Skin of body (tissue), 2 donors: Measurements from ENCODE around the gene RAET1E. TPM values are rescaled to one million over a fixed set of nuclear protein-coding genes. Genes with fewer than 3 reads are reported as not detected.
"Not testable (repeated sequence)": the region's sequence is repeated elsewhere in the genome, so short reads cannot be mapped to it uniquely, and the experiment has no call there.

ENCODE experiments used
- DNase-seq: peaks from one replicate; lab custom pipeline; 2025; lab: John Stamatoyannopoulos, UW
- total RNA-seq: library from RNA; depleted of rRNA; stranded (reverse); fragments of >200 nt; gene quantifications from one replicate; pipeline ENCODE4 v1.2.3, GENCODE V29; 2014

RAET1E gene, protein sequence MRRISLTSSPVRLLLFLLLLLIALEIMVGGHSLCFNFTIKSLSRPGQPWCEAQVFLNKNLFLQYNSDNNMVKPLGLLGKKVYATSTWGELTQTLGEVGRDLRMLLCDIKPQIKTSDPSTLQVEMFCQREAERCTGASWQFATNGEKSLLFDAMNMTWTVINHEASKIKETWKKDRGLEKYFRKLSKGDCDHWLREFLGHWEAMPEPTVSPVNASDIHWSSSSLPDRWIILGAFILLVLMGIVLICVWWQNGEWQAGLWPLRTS
- total RNA-seq: 3.3 TPM

DNA sequence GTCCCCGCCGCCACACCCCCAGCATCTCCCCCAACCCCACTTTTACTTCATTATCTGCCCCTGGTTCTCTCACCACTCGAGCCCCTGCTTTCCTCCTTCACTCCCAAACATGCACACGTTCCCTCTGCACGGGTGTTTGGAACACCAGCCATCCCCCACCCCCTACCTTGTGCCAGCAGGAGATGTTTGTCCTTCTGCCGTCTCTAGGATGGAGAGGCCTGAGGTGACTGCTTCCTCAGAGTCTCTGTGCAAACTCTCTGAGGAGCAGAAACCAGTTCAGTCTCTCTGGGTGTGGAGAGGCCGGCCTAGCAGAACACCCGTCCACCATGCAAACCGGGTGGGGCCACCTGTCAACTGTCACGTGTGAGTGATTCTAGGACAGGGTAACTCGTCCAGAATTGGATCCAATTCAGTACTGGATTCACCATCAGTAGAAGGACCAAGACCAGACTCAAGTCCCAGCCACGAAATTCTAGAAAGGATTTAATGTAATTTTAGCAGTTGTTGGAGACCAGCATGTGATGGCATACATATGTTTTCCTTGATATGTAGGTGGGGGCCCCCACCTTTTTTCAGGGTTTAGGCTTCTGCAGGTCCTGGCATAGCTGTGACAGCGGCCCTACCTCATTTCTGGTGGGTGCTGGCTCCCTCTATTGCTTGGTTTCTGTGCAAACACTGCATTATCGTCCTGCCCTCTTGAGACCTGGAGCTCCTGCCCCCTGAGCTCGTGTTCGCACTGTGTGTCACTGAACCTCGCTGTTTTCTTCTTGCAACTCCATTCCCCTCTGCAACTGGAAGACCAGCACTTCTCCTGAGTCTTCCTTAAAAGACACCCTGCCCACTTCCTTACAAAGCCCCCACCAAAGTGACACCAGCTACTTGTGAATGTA, at the start of gene RAET1E:
Gene RAET1E, minus strand, starts transcription at position 259 of the 890 bp plus-strand sequence. CDS start 7,212 bp downstream, outside the sequence.
- no peak for DNase-seq

DNA sequence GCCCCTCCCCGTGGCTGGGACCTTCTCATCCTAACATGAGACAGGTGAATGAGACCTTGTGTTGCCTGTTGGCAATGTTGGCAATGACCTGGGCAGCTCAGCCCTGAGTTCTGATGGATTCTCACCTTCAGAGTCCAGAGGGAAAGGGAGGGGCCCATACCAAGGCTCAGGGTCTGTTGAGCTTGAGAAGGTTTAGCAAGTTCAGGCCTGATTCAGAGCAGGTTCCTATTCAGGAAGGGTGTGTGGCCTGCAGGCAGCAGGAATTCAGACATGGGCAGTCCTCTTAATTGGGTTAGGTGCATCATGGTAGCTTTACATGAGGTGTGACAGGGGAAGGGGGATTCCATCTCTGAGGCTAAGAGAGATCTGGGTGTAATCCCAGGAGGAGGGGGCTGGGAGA, 49.6 kb upstream of the RAET1E start:
- DNase-seq: not testable (repeated sequence)

DNA sequence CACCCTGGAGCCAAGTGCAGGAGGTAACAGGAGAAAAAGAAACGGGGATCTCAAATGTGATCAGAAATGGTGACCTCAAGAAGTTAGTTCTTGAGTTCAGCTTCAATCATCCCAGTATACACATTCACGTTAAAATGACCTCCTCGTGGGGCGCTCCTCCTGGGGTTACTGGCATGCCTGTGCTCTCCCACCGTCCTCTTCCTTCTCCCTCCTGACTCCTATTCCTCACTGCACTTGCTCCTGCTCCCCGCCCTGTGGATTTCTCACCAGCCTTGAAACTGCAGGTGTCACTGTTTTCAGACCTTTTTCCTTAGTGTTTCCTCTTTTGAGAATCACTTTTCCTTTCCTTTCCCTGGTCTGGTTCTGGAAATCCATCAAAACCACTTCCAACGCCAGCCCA, 48.7 kb upstream of the RAET1E start:
- DNase-seq: not testable (repeated sequence)

GRCh38 chr6:149945276-149945675, 47.4 kb upstream of the RAET1E start:
- not testable (repeated sequence) for DNase-seq

DNA sequence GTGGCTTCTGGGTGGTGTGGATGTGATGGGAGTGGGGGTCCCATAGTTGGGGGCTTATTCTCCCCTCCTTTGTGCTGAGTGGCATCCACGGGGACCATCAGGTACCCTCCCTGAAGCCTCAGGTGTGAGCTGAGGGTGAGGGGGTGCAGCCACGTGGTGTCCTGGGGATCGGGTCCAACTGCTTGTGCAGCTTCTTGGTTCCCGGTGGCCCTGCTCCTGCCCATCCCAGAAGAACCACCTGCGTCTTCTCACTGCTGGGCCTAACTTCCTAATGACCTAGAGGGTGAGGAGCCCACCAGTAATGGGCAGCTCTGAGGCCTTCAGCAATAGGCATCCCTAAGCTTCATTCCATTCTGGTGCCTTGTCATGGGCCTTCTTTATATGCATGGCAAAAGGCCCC, 45.4 kb upstream of the RAET1E start:
- not testable (repeated sequence) for DNase-seq

GRCh38 chr6:149942461-149942829, 44.5 kb upstream of the RAET1E start:
- no peak for DNase-seq

GRCh38 chr6:149941583-149942460, 43.9 kb upstream of the RAET1E start, which contains the start of gene ULBP2:
Gene ULBP2, plus strand, starts transcription at chr6:149942014. Its CDS starts 59 bp downstream, at chr6:149942073.
- DNase-seq: peak; percentile 87

GRCh38 chr6:149940672-149940982, 42.7 kb upstream of the RAET1E start:
- DNase-seq: no peak

GRCh38 chr6:149939909-149940671, 42.2 kb upstream of the RAET1E start:
- no peak for DNase-seq

DNA sequence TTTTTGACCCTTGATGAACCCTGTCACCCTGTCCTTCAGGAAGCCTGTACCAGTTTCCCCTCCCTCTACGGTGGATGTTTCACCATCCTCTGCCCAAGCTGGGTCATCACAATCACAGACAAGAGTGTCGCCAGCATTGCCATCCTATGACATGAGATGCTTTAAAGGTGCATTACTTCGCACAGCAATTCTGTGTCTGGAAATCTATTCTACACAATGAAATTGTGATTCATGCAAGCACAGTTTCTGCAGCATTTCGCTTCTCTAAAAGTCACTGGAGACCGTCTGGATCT, 41.4 kb upstream of the RAET1E start:
- DNase-seq: no peak

- no peak for DNase-seq
Measured at GRCh38 chr6:149938571-149939355, 40.9 kb upstream of the RAET1E start.

GRCh38 chr6:149938013-149938570, 40.2 kb upstream of the RAET1E start:
- not testable (repeated sequence) for DNase-seq

DNA sequence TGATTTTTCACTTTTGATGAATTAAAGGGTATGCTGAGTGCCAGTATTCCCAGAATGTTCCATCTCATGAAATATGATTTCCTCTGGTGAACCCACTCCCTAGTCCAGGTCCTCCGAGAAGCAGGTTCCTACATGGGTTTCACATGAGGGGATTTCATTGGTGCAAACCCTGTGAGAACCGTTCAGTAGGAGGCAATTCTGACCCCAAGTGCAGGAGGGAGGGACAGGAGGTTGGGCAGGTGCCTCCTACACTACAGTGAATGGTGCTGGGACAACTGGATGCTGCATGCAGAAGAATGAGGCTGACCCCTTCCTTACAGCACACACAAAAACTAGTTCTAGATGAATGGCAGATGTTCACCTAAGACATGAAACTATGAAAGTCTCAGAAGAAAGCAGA, 38.8 kb upstream of the RAET1E start:
- no peak for DNase-seq

GRCh38 chr6:149935668-149936067, 37.8 kb upstream of the RAET1E start:
- DNase-seq: no peak

- DNase-seq: no peak
Measured at GRCh38 chr6:149935246-149935645, 37.3 kb upstream of the RAET1E start.

- DNase-seq: peak; percentile 37
Measured at GRCh38 chr6:149934249-149935156, 36.6 kb upstream of the RAET1E start.

GRCh38 chr6:149933461-149933860, 35.5 kb upstream of the RAET1E start:
- DNase-seq: no peak

- DNase-seq: no peak
Measured at GRCh38 chr6:149933036-149933435, 35.1 kb upstream of the RAET1E start.

DNA sequence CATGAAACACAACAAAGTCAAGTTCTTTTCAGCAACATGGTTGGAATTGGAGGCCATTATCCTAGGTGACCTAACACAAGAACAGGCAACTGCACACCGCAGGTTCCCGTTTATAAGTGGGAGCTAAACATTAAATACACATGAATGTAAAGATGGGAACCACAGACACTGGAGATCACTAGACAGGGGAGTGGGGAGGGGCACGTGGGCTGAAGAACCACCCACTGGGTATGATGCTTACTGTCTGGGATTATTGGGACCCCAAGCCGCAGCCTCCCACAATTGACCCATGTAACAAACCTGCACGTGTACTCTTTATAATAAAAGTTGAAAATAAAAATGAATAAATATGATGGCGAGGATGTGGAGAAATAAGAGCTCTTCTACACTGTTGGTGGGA, 33.6 kb upstream of the RAET1E start:
- DNase-seq: no peak
